ENCODE results near the gene RTEL1.
"Not testable (repeated sequence)": the region's sequence is repeated elsewhere in the genome, so short reads cannot be mapped to it uniquely, and the experiment has no call there.

The RTEL1 gene

GRCh38 chr20:63708301-63709148, 50.4 kb downstream of the RTEL1 start:
- no peak for TF ChIP-seq CTCF (conservative IDR thresholded peaks at IDR 0.05; ENCODE audit: low read depth, low read length)
- peak overlapping the region; percentile 83 for H3K4me3 ChIP-seq (ENCODE audit: low read depth, low read length)
- no peak for DNase-seq (ENCODE audit: low read depth)

GRCh38 chr20:63709149-63709527, 51.0 kb downstream of the RTEL1 start:
- no peak for TF ChIP-seq CTCF (conservative IDR thresholded peaks at IDR 0.05; ENCODE audit: low read depth, low read length)
- H3K4me3 ChIP-seq (ENCODE audit: low read depth, low read length), result peak overlapping the region; percentile 83
- DNase-seq (ENCODE audit: low read depth), result no peak

DNA sequence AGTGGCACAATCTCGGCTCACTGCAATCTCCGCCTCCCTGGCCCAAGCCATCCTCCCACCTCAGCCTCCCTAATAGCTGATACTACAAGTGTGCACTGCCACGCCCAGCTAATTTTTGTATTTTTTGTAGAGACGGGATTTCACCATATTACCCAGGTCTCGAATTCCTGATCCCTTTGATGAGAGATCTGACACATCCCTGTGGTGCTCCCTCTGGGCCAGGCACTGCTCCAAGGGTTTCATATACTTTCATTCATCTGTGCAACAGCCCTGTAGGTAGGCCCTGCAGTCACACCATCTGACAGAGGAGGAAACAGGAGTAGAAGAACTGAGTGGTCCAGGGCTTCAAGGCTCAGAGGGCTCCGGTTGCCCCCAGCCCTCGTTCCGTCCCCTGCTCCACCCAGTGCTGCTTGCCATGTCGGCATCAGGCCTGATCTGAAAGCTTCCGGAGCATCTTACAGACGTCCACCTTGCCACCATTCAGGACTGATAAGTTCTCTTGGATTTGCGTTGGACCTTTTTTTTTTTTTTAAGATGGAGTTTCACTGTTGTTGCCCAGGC, 53.1 kb downstream of the RTEL1 start:
- DNase-seq (ENCODE audit: low read depth), result no peak
- H3K4me3 ChIP-seq (ENCODE audit: low read depth, low read length), result no peak overlapping the region
- TF ChIP-seq CTCF (conservative IDR thresholded peaks at IDR 0.05; ENCODE audit: low read depth, low read length), result no peak

DNA sequence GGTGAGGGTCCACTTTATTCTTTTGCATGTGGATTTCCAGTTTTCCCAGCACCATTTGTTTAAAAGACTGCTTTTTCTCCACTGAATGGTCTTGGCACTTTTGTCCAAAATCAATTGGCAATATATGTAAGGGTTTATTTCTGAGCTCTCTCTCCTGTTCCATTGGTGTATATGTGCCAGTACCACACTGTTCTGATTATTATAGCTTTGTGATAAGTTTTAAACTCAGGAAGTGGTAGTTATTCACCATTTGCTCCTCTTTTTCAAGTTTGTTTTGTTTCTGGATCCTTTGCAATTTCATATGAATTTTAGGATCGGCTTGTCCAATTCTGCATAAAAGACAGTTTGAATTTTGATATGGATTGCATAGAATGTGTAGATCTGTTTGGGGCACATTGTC, 54.1 kb downstream of the RTEL1 start:
- H3K4me3 ChIP-seq (ENCODE audit: low read depth, low read length), result no peak overlapping the region
- TF ChIP-seq CTCF (conservative IDR thresholded peaks at IDR 0.05; ENCODE audit: low read depth, low read length), result no peak
- DNase-seq (ENCODE audit: low read depth), result no peak

GRCh38 chr20:63714858-63715257, 56.7 kb downstream of the RTEL1 start:
- H3K4me3 ChIP-seq (ENCODE audit: low read depth, low read length), result no peak overlapping the region
- no peak for DNase-seq (ENCODE audit: low read depth)
- TF ChIP-seq CTCF (conservative IDR thresholded peaks at IDR 0.05; ENCODE audit: low read depth, low read length), result no peak

- H3K4me3 ChIP-seq (ENCODE audit: low read depth, low read length), result no peak overlapping the region
- DNase-seq (ENCODE audit: low read depth), result no peak
- no peak for TF ChIP-seq CTCF (conservative IDR thresholded peaks at IDR 0.05; ENCODE audit: low read depth, low read length)
These were observed 60.9 kb downstream of the RTEL1 start for GRCh38 chr20:63718996-63719395.

GRCh38 chr20:63722967-63723622, 65.0 kb downstream of the RTEL1 start:
- not testable (repeated sequence) for H3K4me3 ChIP-seq (ENCODE audit: low read depth, low read length); DNase-seq (ENCODE audit: low read depth)

- DNase-seq (ENCODE audit: low read depth), result not testable (repeated sequence)
These were observed 72.1 kb downstream of the RTEL1 start for GRCh38 chr20:63730189-63730733.

More at GRCh38 chr20:63730189-63730733, 72.1 kb downstream of the RTEL1 start:
- not testable (repeated sequence) for H3K4me3 ChIP-seq (ENCODE audit: low read depth, low read length)

All from choroid plexus epithelial cell (primary cell).